ENCODE measurements around the gene AJM1.
A peak's percentile ranks its signal among the peaks of the same experiment; 100 is the strongest.

Gene AJM1

DNA sequence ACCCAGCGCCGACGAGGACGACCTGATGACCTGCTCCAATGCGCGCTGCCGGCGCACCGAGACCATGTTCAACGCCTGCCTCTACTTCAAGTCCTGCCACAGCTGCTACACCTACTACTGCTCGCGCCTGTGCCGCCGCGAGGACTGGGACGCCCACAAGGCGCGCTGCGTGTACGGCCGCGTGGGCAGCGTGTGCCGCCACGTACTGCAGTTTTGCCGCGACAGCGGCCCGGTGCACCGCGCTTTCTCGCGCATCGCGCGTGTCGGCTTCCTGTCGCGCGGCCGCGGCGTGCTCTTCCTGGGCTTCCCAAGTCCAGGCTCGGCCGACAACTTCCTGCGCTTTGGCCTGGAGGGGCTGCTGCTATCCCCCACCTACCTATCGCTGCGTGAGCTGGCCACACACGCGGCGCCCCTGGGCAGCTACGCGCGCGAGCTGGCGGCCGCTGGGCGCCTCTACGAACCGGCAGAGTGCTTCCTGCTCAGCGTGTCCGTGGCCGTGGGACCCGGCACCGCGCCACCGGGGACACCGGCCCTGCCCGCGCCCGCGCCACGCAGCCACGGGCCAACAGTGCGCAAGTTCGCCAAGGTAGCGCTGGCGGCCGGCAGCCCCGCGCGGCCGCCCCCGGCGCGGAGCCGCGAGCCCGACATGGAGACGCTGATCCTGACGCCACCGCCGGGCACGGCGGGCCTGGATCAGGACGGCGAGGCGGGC lies 4.3 kb downstream of the AJM1 start:
- DNase-seq, result no peak

DNA sequence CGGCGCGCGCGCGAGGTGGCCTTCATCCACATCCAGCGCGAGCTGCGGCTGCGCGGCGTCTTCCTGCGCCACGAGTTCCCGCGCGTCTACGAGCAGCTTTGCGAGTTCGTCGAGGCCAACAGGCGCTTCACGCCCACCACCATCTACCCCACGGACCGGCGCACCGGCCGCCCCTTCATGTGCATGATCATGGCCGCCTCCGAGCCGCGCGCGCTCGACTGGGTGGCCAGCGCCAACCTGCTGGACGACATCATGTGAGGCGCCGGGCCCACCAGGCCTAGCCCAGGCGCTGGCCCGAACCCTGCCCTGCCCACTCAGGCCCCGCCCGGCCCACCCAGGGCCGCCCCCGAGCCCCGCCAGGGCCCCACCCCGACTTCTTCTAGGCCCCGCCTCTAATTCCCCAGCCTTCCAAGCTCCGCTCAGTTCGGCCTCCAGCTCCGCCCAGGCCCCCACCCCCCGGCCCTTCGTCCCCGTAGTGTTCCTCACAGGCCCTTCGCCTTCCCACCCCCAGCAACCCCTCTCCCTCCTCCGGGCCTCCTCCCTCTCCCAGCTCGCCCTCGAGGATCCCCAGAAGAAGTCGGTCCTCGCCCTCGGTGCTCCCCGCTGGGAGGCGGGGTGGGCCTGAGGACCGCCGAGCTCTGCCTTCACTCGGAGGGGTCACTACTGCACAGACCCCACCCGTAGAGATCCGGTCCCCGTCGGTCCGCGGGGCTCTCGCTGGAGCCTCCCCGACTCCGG lies 5.0 kb downstream of the AJM1 start:
- peak; percentile 21 for DNase-seq

DNA sequence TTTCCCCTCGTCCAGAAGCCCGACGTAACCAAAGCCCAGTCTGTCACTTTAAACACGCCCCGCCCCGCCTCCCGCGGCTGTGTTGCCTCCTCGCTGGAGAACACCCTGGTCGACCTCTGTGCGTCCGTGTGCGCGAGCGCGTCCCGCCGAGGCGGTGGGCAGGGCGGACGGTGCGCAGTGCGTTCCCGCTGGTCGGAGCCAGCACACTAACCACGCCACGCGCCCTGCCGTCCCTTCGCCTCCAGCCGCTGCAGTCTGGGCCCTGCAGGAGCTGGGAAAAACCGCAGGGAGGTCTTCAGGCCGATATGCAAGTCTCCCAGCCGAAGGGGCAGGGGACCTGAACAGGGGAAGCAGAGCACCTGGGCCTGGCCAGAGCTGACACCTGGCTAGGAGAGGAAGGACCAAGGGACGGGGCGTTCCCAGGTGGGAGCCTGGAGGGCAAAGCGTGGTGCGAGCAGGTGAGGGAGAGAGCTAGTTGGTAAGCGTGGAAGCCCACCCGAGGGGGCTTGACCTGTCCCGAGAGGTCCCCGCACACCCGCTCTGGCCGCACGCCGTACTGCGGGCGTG lies 5.6 kb downstream of the AJM1 start:
- DNase-seq, result peak; percentile 75

- peak; percentile 36 for DNase-seq
These were observed 6.2 kb downstream of the AJM1 start for GRCh38 chr9:136848393-136849037.

GRCh38 chr9:136849038-136849959 lies 7.0 kb downstream of the AJM1 start, which contains the start of gene PHPT1:
PHPT1 (plus strand) TSS chr9:136849409; CDS start chr9:136849431, 22 bp downstream.
- DNase-seq, result peak; percentile 97

- no peak for DNase-seq
These were observed 7.9 kb downstream of the AJM1 start for GRCh38 chr9:136849960-136850865.

DNA sequence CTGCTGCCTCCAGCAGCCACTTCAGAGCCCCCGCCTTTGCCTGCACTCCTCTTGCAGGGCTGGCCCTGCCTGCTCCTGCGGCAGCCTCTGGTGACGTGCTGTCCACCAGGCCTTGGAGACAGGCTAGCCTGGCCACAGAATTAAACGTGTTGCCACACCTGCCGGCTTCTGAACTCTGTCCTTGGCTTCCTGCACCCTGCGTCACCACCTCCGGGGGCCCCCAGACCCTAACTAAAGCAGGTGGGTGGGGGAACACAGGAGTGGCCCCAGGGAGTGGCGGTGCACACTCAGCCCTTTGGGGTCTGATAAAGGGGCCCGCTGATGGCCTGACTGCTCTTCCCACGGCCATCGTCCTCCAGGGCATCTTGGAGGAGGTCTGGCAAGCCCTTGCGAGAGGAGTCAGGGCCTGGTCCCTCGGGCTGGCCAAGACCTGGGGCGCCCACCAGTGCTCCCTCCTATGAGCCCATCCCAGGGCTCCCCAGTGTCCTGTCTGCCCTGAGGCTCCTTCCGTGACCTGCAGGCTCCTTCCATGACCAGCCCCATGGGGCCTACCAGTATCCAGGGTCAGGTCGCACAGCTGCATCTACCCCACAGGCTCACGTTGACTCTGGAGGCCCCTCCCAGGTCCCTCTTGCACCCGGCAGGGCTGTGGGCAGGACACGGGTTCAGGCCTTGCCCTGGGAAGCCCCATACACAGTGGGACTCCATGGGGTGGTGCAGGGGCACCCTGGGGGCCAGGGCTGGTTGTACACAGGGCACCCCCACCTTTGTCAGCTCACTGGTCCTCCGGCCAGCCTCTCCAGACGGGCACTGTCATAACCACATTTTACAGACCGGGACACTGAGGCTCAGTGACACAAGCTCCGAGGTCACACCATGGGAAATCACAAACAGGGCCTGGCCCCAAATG lies 8.8 kb downstream of the AJM1 start:
- DNase-seq, result no peak

DNA sequence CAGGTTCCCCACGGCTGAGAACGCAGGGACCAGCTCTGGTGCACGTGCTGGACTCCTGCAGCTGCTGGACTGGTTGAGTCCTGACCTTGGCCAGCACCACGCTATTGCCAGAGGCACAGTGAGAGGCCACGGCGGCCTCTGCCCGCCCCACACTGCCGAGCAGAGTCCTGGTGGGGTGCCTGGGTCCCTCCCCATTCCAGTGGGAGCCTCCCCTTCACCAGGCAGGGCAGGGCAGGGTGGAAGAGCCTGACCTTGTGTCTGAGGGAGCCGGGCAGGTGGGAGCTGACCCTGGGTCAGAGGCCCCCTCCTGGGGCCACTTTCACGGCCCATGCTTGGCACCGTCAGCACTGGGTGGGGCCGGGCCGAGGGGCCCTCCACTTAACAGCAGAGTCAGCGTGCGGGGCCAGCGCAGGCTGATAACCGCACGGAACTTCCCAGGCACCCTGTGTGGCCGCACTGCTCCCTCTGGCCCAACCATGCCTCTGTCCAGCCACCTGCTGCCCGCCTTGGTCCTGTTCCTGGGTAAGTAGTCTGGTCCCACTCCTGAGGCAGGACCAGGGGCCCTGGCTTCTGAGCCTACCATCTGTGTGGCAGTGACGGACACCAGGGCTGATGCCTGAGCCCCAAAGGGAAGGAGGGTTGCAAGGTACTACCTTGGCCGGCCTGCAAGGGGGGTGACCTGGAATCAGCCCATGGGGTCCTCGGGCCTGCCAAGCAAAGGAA lies 9.8 kb downstream of the AJM1 start, which contains the start of gene MAMDC4:
TSS of gene MAMDC4 (plus strand) at position 406 of the 723 bp plus-strand sequence. CDS start at position 477, 71 bp downstream.
- DNase-seq, result no peak

DNA sequence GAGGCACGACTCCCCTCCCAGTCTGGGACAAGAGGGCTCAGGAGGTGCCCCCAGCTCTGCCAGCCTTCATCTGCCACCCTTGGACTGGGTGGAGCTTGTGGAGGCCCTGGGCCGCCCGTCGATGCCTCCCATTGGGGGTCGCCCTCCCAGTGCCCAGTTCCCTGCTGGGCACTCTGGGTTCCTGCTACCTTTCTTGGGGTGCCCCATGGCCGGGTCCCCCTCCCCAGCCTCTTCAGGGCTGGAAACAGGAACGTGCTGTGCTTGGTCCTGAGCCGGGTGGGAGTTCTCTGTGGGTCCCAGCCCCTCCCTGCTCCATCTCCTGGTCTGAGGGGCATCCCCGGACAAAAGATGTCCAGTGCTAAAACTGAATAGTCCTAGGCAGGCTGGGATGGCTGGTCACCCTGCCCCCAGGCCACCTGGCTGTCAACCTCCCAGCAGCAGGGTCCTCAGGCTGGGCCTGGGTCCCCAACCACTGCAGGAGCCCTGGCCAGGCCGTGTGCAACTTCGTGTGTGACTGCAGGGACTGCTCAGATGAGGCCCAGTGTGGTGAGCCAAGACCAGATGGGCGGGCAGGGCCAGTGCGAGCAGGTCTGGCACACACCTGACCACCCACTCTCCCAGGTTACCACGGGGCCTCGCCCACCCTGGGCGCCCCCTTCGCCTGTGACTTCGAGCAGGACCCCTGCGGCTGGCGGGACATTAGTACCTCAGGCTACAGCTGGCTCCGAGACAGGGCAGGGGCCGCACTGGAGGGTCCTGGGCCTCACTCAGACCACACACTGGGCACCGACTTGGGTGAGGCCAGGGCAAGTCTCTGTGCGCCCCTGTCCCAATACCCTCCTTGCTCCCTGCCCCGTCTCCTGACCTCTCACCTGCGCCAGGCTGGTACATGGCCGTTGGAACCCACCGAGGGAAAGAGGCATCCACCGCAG lies 10.7 kb downstream of the AJM1 start:
- no peak for DNase-seq

- no peak for DNase-seq
These were observed 11.4 kb downstream of the AJM1 start for GRCh38 chr9:136853596-136854112.

DNA sequence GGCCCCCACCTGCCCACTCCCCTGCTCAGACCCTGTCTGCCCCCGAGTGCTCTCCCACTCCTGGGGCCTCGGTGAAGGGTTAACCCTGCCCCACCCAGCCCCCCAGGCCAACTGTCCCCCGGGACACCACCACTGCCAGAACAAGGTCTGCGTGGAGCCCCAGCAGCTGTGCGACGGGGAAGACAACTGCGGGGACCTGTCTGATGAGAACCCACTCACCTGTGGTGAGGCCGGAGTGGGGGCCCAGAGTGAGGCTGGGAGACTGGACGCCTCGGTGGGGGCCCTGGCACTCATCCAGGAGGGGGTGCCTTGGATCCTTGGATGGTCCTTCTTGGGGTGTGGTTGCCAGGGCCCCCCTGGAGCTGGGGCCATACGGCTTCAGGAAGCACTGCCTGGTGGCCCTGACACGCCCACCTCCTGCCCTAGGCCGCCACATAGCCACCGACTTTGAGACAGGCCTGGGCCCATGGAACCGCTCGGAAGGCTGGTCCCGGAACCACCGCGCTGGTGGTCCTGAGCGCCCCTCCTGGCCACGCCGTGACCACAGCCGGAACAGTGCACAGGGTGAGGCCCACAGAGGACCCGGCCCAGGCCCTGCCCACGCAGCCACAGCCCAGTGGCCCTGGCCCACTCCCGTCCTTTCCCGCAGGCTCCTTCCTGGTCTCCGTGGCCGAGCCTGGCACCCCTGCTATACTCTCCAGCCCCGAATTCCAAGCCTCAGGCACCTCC lies 12.0 kb downstream of the AJM1 start:
- no peak for DNase-seq

DNA sequence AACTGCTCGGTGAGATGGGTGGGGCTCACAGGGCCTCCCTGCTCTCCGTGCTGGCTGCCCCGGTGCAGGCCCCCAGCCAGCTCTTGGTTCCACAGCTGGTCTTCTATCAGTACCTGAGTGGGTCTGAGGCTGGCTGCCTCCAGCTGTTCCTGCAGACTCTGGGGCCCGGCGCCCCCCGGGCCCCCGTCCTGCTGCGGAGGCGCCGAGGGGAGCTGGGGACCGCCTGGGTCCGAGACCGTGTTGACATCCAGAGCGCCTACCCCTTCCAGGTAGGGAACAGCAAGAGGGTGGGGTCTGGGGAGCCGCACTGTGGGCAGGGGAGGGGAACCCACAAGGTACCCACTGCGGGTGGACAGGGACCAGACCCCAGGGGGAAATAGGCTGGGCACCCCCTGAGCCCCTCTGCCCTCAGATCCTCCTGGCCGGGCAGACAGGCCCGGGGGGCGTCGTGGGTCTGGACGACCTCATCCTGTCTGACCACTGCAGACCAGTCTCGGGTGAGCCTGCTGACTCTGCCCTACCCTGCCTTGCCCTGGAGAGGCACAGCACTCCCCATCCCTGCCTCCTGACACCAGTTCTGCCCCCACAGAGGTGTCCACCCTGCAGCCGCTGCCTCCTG lies 12.7 kb downstream of the AJM1 start:
- DNase-seq, result no peak

DNA sequence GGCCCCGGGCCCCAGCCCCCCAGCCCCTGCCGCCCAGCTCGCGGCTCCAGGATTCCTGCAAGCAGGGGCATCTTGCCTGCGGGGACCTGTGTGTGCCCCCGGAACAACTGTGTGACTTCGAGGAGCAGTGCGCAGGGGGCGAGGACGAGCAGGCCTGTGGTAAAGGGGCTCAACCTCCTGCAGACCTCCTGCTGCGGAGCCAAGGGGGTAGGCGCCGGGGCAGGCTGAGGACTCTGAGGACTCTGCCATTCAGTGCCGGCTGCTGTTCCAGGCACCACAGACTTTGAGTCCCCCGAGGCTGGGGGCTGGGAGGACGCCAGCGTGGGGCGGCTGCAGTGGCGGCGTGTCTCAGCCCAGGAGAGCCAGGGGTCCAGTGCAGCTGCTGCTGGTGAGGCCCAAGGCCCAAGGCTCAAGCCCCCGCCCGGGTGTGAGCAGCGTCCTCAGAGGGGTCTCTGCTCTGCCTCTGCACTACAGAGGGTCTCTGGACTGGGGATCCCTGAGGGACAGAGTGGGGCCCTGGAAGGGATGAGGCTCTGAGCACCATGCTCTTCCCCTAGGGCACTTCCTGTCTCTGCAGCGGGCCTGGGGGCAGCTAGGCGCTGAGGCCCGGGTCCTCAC lies 13.3 kb downstream of the AJM1 start:
- DNase-seq, result no peak

DNA sequence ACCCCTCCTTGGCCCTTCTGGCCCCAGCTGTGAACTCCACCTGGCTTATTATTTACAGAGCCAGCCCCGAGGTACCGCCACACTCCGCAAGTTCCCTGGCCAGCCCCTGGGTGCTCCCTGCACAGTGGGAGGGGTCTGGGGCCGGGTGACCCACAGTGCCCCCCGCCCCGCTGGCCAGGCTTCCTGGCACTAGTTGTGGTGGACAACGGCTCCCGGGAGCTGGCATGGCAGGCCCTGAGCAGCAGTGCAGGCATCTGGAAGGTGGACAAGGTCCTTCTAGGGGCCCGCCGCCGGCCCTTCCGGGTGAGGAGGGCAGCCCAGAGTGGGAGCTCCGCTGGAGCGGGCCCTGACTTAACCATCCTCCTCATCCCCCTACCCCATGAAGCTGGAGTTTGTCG lies 13.8 kb downstream of the AJM1 start:
- no peak for DNase-seq

DNA sequence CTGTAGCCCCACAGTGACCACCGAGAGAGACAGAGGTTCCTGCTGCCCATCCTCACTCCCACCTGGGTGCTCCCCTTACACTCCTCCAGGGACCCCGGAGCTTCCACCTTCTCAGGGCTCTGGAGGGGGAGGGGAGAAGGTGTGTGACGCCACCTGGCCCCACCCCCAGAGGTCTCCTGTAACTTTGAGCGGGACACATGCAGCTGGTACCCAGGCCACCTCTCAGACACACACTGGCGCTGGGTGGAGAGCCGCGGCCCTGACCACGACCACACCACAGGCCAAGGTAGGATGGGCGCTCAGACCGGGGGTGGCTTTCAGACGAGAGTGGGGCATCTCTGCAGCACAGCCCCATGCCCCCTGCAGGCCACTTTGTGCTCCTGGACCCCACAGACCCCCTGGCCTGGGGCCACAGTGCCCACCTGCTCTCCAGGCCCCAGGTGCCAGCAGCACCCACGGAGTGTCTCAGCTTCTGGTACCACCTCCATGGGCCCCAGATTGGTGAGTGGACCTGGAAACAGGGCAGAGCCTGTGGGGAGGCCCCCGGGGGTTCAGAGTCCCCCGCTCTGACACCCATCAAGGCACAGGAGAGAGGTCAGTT lies 14.4 kb downstream of the AJM1 start:
- no peak for DNase-seq

DNA sequence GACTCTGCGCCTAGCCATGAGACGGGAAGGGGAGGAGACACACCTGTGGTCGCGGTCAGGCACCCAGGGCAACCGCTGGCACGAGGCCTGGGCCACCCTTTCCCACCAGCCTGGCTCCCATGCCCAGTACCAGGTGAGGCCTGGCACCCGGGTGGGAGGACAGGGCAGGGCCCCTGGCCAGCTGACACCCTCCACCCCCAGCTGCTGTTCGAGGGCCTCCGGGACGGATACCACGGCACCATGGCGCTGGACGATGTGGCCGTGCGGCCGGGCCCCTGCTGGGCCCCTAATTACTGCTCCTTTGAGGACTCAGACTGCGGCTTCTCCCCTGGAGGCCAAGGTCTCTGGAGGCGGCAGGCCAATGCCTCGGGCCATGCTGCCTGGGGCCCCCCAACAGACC lies 14.9 kb downstream of the AJM1 start:
- DNase-seq, result no peak
